OCI-LY1 (cell line): ENCODE measurements around the gene ARHGAP6.
A peak's percentile ranks its signal among the peaks of the same experiment; 100 is the strongest.

Experiments
- EZH2 ChIP-seq: fragments of 200-600 bp; sonication (generic), shearing (Covaris generic); IDR thresholded peaks from 2 replicates; pipeline ENCODE4 v1.8.0; 2017; ENCODE audit warnings: borderline replicate concordance, mixed run types, mild to moderate bottlenecking, antibody characterized with exemption, low read length, moderate library complexity, mixed read lengths
- TF ChIP-seq, protein P1 (sequence below): fragments of 200-600 bp; sonication (generic), shearing (Covaris generic); IDR thresholded peaks from 2 replicates; pipeline ENCODE4 v1.5.1; 2017; ENCODE audit warnings: mild to moderate bottlenecking, antibody characterized with exemption, low read length, moderate library complexity, mixed read lengths

GRCh38 chrX:11137543-11138139, 528.1 kb downstream of the ARHGAP6 start:
- TF ChIP-seq, protein P1, sequence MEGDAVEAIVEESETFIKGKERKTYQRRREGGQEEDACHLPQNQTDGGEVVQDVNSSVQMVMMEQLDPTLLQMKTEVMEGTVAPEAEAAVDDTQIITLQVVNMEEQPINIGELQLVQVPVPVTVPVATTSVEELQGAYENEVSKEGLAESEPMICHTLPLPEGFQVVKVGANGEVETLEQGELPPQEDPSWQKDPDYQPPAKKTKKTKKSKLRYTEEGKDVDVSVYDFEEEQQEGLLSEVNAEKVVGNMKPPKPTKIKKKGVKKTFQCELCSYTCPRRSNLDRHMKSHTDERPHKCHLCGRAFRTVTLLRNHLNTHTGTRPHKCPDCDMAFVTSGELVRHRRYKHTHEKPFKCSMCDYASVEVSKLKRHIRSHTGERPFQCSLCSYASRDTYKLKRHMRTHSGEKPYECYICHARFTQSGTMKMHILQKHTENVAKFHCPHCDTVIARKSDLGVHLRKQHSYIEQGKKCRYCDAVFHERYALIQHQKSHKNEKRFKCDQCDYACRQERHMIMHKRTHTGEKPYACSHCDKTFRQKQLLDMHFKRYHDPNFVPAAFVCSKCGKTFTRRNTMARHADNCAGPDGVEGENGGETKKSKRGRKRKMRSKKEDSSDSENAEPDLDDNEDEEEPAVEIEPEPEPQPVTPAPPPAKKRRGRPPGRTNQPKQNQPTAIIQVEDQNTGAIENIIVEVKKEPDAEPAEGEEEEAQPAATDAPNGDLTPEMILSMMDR: peak; percentile 37; the same call in 1 of the 2 replicates
- no peak for TF ChIP-seq EZH2
